ENCODE measurements around the gene GSE1. TPM values are rescaled to one million over a fixed set of nuclear protein-coding genes. Genes with fewer than 3 reads are reported as not detected.

The GSE1 gene
- total and polyA plus RNA-seq, 9 donors = 32.9 to 212 (median 91.4) TPM

- intact Hi-C loops (cut with DNase I) = no loop called here
- Histone ChIP-seq H3K36me3 (no peaks in the 10 kb centered on the region), H3K27ac (peak overlapping the region in 1 of 2 donors; percentile 54), H3K4me1 (ENCODE audit: insufficient read depth) (peaks cover 32% of the 10 kb centered on the region), H3K27me3 (no peaks in the 10 kb centered on the region), H3K4me3 (no peak overlapping the region), H3K9me3 (no peaks in the 10 kb centered on the region)
- peak in 4 of 5 donors; percentile 49 to 68 (median 62) for DNase-seq
- WGBS, 3 donors = 45 to 73% (median 46%) methylated on average over 35 to 39 of the region's 39 CpGs
- TF ChIP-seq CTCF (IDR thresholded peaks at IDR 0.05) (no peak), EP300 (IDR thresholded peaks at IDR 0.05) (no peak), POLR2A (IDR thresholded peaks at IDR 0.05) (no peak)
These were observed 37.2 kb downstream of the GSE1 start for GRCh38 chr16:85650135-85650843.

- Histone ChIP-seq H3K27ac (peak overlapping the region; percentile 7 to 78), H3K4me1 (ENCODE audit: insufficient read depth) (peaks cover 32% of the 10 kb centered on the region), H3K36me3 (no peaks in the 10 kb centered on the region), H3K4me3 (no peak overlapping the region), H3K27me3 (no peaks in the 10 kb centered on the region), H3K9me3 (no peaks in the 10 kb centered on the region)
- WGBS, 3 donors = 19 to 46% (median 31%) methylated on average over 30 to 39 of the region's 42 CpGs
- DNase-seq = peak; percentile 66 to 79 (median 76)
- TF ChIP-seq EP300 (IDR thresholded peaks at IDR 0.05) = no peak
- intact Hi-C loops (cut with DNase I) = no loop called here
These were observed 37.9 kb downstream of the GSE1 start for GRCh38 chr16:85650844-85651628.

- no peaks in the 10 kb centered on the region for H3K9me3 ChIP-seq
- intact Hi-C loops (cut with DNase I) = no loop called here
- 39 to 42% (median 40%) methylated on average over 14 to 27 of the region's 27 CpGs for WGBS, 3 donors
- peak; percentile 61 to 71 (median 70) for DNase-seq
- H3K4me3 ChIP-seq = no peak overlapping the region
- no peaks in the 10 kb centered on the region for H3K36me3 ChIP-seq
- no peaks in the 10 kb centered on the region for H3K27me3 ChIP-seq
- peaks cover 32% of the 10 kb centered on the region for H3K4me1 ChIP-seq (ENCODE audit: insufficient read depth)
- TF ChIP-seq POLR2A (IDR thresholded peaks at IDR 0.05) (no peak), EP300 (IDR thresholded peaks at IDR 0.05) (no peak), CTCF (IDR thresholded peaks at IDR 0.05) (no peak)
- peak overlapping the region; percentile 7 to 78 for H3K27ac ChIP-seq
These were observed 38.7 kb downstream of the GSE1 start for GRCh38 chr16:85651629-85652430.

- Histone ChIP-seq H3K4me3 (no peak overlapping the region), H3K9me3 (no peaks in the 10 kb centered on the region), H3K27me3 (no peaks in the 10 kb centered on the region), H3K36me3 (no peaks in the 10 kb centered on the region), H3K4me1 (ENCODE audit: insufficient read depth) (peaks cover 32% of the 10 kb centered on the region), H3K27ac (peak overlapping the region; percentile 49 to 78)
- WGBS, 3 donors = 13 to 14% (median 13%) methylated on average over 34 to 35 of the region's 35 CpGs
- intact Hi-C loops (cut with DNase I) = no loop called here
- DNase-seq = peak; percentile 69 to 82 (median 80)
- no peak for TF ChIP-seq CTCF (IDR thresholded peaks at IDR 0.05)
- no peak for TF ChIP-seq EP300 (IDR thresholded peaks at IDR 0.05)
- no peak for TF ChIP-seq POLR2A (IDR thresholded peaks at IDR 0.05)
These were observed 39.5 kb downstream of the GSE1 start for GRCh38 chr16:85652431-85653221.
